Measurements from ENCODE around the gene TNPO1. TPM values are rescaled to one million over a fixed set of nuclear protein-coding genes. Genes with fewer than 3 reads are reported as not detected.
A peak's percentile ranks its signal among the peaks of the same experiment; 100 is the strongest.

The TNPO1 gene
- total and polyA plus RNA-seq, 2 of the 13 experiments (the other 11 are each of a cell fraction or from before 2014, with no cell fraction given): 26.7 to 123 TPM

DNA sequence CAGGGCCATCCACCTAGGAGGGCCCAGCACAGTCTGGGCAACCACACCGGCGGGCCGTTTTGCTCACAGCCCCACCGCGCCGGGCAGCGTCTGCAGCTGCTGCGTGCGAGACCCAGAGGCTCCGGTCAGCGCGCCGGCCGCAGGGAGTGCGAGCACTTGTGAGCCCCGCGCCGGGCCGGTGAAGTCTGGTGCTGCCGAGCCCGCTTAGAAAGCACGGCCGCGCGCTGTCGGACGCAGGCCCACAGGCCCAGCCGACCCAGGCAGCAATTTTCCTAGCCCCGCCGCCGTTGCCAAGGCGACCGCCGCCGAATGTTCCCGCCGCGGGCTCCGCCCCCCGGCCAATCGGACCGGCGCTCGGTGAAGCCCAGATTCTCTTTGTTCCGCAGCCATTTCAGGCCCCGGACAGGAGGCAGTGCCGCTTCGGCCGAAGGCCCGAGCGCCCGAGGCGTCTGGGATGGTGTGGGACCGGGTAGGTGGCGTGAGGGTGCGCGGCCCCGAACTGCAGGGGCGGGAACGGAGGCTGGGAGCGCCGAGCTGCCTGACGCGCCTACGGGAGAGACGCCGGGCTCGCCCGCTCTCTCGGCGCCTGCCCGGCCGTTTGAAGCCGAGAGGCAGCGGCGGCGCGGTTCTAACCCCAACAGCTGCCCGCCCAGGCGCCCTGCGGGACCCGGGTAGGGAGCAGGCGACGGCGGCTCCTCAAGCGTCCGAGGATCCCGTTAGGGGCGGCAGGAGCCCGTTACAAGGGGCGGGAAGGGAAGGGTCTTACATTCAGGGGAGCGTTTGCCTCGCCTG, at the start of gene TNPO1 (continued):
- TF ChIP-seq, protein P1, sequence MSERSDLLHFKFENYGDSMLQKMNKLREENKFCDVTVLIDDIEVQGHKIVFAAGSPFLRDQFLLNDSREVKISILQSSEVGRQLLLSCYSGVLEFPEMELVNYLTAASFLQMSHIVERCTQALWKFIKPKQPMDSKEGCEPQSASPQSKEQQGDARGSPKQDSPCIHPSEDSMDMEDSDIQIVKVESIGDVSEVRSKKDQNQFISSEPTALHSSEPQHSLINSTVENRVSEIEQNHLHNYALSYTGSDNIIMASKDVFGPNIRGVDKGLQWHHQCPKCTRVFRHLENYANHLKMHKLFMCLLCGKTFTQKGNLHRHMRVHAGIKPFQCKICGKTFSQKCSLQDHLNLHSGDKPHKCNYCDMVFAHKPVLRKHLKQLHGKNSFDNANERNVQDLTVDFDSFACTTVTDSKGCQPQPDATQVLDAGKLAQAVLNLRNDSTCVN (CRISPR knock-in tag; IDR thresholded peaks at IDR 0.05; ENCODE audit: borderline replicate concordance): no peak
- TF ChIP-seq, protein P2, sequence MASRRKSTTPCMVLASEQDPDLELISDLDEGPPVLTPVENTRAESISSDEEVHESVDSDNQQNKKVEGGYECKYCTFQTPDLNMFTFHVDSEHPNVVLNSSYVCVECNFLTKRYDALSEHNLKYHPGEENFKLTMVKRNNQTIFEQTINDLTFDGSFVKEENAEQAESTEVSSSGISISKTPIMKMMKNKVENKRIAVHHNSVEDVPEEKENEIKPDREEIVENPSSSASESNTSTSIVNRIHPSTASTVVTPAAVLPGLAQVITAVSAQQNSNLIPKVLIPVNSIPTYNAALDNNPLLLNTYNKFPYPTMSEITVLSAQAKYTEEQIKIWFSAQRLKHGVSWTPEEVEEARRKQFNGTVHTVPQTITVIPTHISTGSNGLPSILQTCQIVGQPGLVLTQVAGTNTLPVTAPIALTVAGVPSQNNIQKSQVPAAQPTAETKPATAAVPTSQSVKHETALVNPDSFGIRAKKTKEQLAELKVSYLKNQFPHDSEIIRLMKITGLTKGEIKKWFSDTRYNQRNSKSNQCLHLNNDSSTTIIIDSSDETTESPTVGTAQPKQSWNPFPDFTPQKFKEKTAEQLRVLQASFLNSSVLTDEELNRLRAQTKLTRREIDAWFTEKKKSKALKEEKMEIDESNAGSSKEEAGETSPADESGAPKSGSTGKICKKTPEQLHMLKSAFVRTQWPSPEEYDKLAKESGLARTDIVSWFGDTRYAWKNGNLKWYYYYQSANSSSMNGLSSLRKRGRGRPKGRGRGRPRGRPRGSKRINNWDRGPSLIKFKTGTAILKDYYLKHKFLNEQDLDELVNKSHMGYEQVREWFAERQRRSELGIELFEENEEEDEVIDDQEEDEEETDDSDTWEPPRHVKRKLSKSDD (CRISPR knock-in tag; IDR thresholded peaks at IDR 0.05; ENCODE audit: low read depth): 0 out of 2 replicates have a peak, but pooled peaks have one; percentile 20
- TF ChIP-seq MED8 (CRISPR knock-in tag; IDR thresholded peaks at IDR 0.05; ENCODE audit: insufficient replicate concordance) (no peak), TAF1 (CRISPR knock-in tag; IDR thresholded peaks at IDR 0.05) (peak; percentile 85), ZNF383 (CRISPR knock-in tag; IDR thresholded peaks at IDR 0.05; ENCODE audit: borderline replicate concordance) (no peak; the same call in 1 of the 2 replicates), ZNF30 (CRISPR knock-in tag; IDR thresholded peaks at IDR 0.05) (no peak), ZNF20 (CRISPR knock-in tag; IDR thresholded peaks at IDR 0.05) (no peak; the same call in 1 of the 2 replicates), SATB2 (CRISPR knock-in tag; IDR thresholded peaks at IDR 0.05) (no peak; the same call in 1 of the 2 replicates), ZNF282 (IDR thresholded peaks at IDR 0.05; ENCODE audit: partially characterized antibody) (no peak), HNRNPUL1 (IDR thresholded peaks at IDR 0.05; ENCODE audit: low read depth, low read length) (no peak), PHB2 (IDR thresholded peaks at IDR 0.05; ENCODE audit: partially characterized antibody) (no peak), ZBTB38 (CRISPR knock-in tag; IDR thresholded peaks at IDR 0.05) (peak; percentile 55), MYNN (CRISPR knock-in tag; IDR thresholded peaks at IDR 0.05; ENCODE audit: low read depth) (no peak), ZNF230 (CRISPR knock-in tag; IDR thresholded peaks at IDR 0.05) (peak; percentile 90; the same call in 1 of the 2 replicates), MBNL3 (CRISPR knock-in tag; conservative IDR thresholded peaks at IDR 0.05) (no peak), ZNF543 (CRISPR knock-in tag; IDR thresholded peaks at IDR 0.05) (no peak; the same call in 1 of the 2 replicates), KDM1A (CRISPR knock-in tag; IDR thresholded peaks at IDR 0.05) (no peak), ZNF326 (CRISPR knock-in tag; IDR thresholded peaks at IDR 0.05; ENCODE audit: borderline replicate concordance) (no peak), ZNF17 (CRISPR knock-in tag; IDR thresholded peaks at IDR 0.05) (no peak)
- TF ChIP-seq, protein P3, sequence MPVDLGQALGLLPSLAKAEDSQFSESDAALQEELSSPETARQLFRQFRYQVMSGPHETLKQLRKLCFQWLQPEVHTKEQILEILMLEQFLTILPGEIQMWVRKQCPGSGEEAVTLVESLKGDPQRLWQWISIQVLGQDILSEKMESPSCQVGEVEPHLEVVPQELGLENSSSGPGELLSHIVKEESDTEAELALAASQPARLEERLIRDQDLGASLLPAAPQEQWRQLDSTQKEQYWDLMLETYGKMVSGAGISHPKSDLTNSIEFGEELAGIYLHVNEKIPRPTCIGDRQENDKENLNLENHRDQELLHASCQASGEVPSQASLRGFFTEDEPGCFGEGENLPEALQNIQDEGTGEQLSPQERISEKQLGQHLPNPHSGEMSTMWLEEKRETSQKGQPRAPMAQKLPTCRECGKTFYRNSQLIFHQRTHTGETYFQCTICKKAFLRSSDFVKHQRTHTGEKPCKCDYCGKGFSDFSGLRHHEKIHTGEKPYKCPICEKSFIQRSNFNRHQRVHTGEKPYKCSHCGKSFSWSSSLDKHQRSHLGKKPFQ (CRISPR knock-in tag; IDR thresholded peaks at IDR 0.05; ENCODE audit: insufficient replicate concordance): no peak
- TF ChIP-seq, protein P4, sequence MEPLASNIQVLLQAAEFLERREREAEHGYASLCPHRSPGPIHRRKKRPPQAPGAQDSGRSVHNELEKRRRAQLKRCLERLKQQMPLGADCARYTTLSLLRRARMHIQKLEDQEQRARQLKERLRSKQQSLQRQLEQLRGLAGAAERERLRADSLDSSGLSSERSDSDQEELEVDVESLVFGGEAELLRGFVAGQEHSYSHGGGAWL (CRISPR knock-in tag; IDR thresholded peaks at IDR 0.05): peak; percentile 87
- TF ChIP-seq, protein P5, sequence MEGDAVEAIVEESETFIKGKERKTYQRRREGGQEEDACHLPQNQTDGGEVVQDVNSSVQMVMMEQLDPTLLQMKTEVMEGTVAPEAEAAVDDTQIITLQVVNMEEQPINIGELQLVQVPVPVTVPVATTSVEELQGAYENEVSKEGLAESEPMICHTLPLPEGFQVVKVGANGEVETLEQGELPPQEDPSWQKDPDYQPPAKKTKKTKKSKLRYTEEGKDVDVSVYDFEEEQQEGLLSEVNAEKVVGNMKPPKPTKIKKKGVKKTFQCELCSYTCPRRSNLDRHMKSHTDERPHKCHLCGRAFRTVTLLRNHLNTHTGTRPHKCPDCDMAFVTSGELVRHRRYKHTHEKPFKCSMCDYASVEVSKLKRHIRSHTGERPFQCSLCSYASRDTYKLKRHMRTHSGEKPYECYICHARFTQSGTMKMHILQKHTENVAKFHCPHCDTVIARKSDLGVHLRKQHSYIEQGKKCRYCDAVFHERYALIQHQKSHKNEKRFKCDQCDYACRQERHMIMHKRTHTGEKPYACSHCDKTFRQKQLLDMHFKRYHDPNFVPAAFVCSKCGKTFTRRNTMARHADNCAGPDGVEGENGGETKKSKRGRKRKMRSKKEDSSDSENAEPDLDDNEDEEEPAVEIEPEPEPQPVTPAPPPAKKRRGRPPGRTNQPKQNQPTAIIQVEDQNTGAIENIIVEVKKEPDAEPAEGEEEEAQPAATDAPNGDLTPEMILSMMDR (CRISPR knock-in tag; IDR thresholded peaks at IDR 0.05): no peak
